GM19438 (cell line): ENCODE data around the gene RPA1.
"Not testable (repeated sequence)": the region's sequence is repeated elsewhere in the genome, so short reads cannot be mapped to it uniquely, and the experiment has no call there.

Experiments
- ATAC-seq: cut with Tn5 transposase; IDR thresholded peaks from one replicate; pipeline ENCODE4 v1.9.1; 2021; ENCODE audit warnings: low read depth; ENCODE audit not compliant: unreplicated experiment

Gene RPA1

GRCh38 chr17:1810450-1811103 is 19.2 kb upstream of the RPA1 start:
- no peak for ATAC-seq

GRCh38 chr17:1813088-1813487 is 16.7 kb upstream of the RPA1 start:
- no peak for ATAC-seq

GRCh38 chr17:1820528-1821252 is 9.1 kb upstream of the RPA1 start:
- no peak for ATAC-seq

GRCh38 chr17:1829216-1829591 is 601 bp upstream of the RPA1 start:
- no peak for ATAC-seq

GRCh38 chr17:1830288-1830687 is 483 bp downstream of the RPA1 start:
- no peak for ATAC-seq

GRCh38 chr17:1834380-1835149 is 4.8 kb downstream of the RPA1 start:
- no peak for ATAC-seq

GRCh38 chr17:1839516-1839915 is 9.7 kb downstream of the RPA1 start:
- no peak for ATAC-seq

- ATAC-seq: no peak
These were observed 14.1 kb downstream of the RPA1 start for GRCh38 chr17:1843947-1844346.

- ATAC-seq: no peak
These were observed 17.4 kb downstream of the RPA1 start for GRCh38 chr17:1847191-1847590.

- ATAC-seq: no peak
These were observed 22.5 kb downstream of the RPA1 start for GRCh38 chr17:1852327-1852726.

- no peak for ATAC-seq
These were observed 23.9 kb downstream of the RPA1 start for GRCh38 chr17:1853698-1854097.

- ATAC-seq: not testable (repeated sequence)
These were observed 26.7 kb downstream of the RPA1 start for GRCh38 chr17:1856462-1856861.

GRCh38 chr17:1860978-1861377 is 31.2 kb downstream of the RPA1 start:
- no peak for ATAC-seq

GRCh38 chr17:1861391-1862010 is 31.7 kb downstream of the RPA1 start:
- ATAC-seq: no peak

GRCh38 chr17:1865252-1866037 is 35.6 kb downstream of the RPA1 start:
- ATAC-seq: no peak

- no peak for ATAC-seq
These were observed 37.5 kb downstream of the RPA1 start for GRCh38 chr17:1867307-1867706.

- no peak for ATAC-seq
These were observed 38.3 kb downstream of the RPA1 start for GRCh38 chr17:1868090-1868489.

GRCh38 chr17:1870592-1870991 is 40.8 kb downstream of the RPA1 start:
- ATAC-seq: no peak

- ATAC-seq: no peak
These were observed 42.0 kb downstream of the RPA1 start for GRCh38 chr17:1871756-1872155.

- no peak for ATAC-seq
These were observed 42.4 kb downstream of the RPA1 start for GRCh38 chr17:1872254-1872653.
